ENCODE data around the gene FHDC1. TPM values are rescaled to one million over a fixed set of nuclear protein-coding genes. Genes with fewer than 3 reads are reported as not detected.

The FHDC1 gene
- total and polyA plus RNA-seq, 10 of the 15 experiments (the other 5 are each of a cell fraction or from before 2014, with no cell fraction given): 0.04 to 0.12 (median 0.06) TPM; not detected in 3

DNA sequence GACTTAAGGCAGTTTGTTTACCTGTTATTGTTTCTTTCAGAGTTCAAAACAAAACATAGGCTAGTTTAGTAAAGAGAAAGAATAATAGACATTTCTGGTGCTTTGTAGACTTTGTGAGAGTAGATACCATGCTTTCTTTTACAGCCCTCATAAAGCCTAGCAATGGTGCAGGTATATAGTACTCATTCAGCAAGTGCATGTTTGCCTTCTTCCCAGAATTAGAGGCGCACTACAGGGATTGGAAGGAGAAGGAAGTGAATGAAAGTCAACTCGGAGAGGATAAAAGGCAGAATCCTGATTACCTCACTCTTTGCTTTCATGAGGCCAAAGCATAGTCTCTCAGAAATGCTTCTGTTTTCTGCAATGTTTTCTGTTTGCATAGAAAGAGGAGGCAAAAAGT lies 43.1 kb upstream of the FHDC1 start (continued):
- no peak for TF ChIP-seq MYC (IDR thresholded peaks at IDR 0.05; ENCODE audit: insufficient read depth, insufficient read length, insufficient replicate concordance, low read length, severe bottlenecking)
- TF ChIP-seq, protein P1, sequence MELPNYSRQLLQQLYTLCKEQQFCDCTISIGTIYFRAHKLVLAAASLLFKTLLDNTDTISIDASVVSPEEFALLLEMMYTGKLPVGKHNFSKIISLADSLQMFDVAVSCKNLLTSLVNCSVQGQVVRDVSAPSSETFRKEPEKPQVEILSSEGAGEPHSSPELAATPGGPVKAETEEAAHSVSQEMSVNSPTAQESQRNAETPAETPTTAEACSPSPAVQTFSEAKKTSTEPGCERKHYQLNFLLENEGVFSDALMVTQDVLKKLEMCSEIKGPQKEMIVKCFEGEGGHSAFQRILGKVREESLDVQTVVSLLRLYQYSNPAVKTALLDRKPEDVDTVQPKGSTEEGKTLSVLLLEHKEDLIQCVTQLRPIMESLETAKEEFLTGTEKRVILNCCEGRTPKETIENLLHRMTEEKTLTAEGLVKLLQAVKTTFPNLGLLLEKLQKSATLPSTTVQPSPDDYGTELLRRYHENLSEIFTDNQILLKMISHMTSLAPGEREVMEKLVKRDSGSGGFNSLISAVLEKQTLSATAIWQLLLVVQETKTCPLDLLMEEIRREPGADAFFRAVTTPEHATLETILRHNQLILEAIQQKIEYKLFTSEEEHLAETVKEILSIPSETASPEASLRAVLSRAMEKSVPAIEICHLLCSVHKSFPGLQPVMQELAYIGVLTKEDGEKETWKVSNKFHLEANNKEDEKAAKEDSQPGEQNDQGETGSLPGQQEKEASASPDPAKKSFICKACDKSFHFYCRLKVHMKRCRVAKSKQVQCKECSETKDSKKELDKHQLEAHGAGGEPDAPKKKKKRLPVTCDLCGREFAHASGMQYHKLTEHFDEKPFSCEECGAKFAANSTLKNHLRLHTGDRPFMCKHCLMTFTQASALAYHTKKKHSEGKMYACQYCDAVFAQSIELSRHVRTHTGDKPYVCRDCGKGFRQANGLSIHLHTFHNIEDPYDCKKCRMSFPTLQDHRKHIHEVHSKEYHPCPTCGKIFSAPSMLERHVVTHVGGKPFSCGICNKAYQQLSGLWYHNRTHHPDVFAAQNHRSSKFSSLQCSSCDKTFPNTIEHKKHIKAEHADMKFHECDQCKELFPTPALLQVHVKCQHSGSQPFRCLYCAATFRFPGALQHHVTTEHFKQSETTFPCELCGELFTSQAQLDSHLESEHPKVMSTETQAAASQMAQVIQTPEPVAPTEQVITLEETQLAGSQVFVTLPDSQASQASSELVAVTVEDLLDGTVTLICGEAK (IDR thresholded peaks at IDR 0.05; ENCODE audit: borderline replicate concordance): no peak

- no peaks in the 10 kb centered on the region for H3K79me2 ChIP-seq (ENCODE audit: control insufficient read depth, insufficient read depth, low read length)
- no peak overlapping the region for H2AFZ ChIP-seq (ENCODE audit: control insufficient read depth, low read depth, low read length)
- no peaks in the 10 kb centered on the region for H3K27me3 ChIP-seq (replicated peaks in 1 of 2; ENCODE audit: control insufficient read depth in 2 of 2, insufficient read depth in 2 of 2, low read length in 1 of 2)
- intact Hi-C loops (cut with micrococcal nuclease; ENCODE audit: unreplicated experiment) (no loop called here), in situ Hi-C loops (cut with MboI) (no loop called here)
- TF ChIP-seq HDAC2 (IDR thresholded peaks at IDR 0.05) (no peak), MYB (IDR thresholded peaks at IDR 0.05; ENCODE audit: borderline replicate concordance, low read depth, low read length) (no peak), BCL11A (IDR thresholded peaks at IDR 0.05; ENCODE audit: low read depth, low read length) (no peak), CHD1 (IDR thresholded peaks at IDR 0.05; ENCODE audit: low read depth, low read length) (no peak), MXI1 (IDR thresholded peaks at IDR 0.05; ENCODE audit: low read depth, low read length) (no peak), NR2C1 (IDR thresholded peaks at IDR 0.05) (no peak), RFX5 (IDR thresholded peaks at IDR 0.05; ENCODE audit: low read depth, low read length) (no peak), ESRRA (IDR thresholded peaks at IDR 0.05; ENCODE audit: low read length) (no peak), ATF7 (IDR thresholded peaks at IDR 0.05; ENCODE audit: low read depth) (no peak), IKZF1 (conservative IDR thresholded peaks at IDR 0.05) (no peak), ASH2L (IDR thresholded peaks at IDR 0.05; ENCODE audit: borderline replicate concordance, low read depth) (no peak)
- no peaks in the 10 kb centered on the region for H4K20me1 ChIP-seq (ENCODE audit: control insufficient read depth, insufficient read depth)
- no peak overlapping the region for H3K4me3 ChIP-seq
- FAIRE-seq: no peak
- no peak for ATAC-seq
- DNase-seq (ENCODE audit: low read depth, low spot score): no peak
- no TSS peak for BruUV-seq (replicated peaks)
- no peak overlapping the region for H3K9ac ChIP-seq (ENCODE audit: control insufficient read depth, insufficient read depth, low read length)
- H3K4me2 ChIP-seq (ENCODE audit: control insufficient read depth, insufficient read depth): no peak overlapping the region
- no peak overlapping the region for H3K27ac ChIP-seq (ENCODE audit: control insufficient read depth, insufficient read depth)
- peaks cover 0 to 6% of the 10 kb centered on the region in 2 experiments; a peak in 1 of 4 replicates for H3K36me3 ChIP-seq (ENCODE audit: control insufficient read depth in 2 of 2, insufficient read depth in 2 of 2, low read length in 1 of 2)
- ChIA-PET POLR2A (no interaction called here), SMC1A (ENCODE audit: uncharacterized antibody, unreplicated experiment) (interaction anchor here (0.6 to 3.4 kb wide), 2 partner anchors 7 to 85 kb away, joined by 4 to 17 read pairs; no protein-coding TSS in a partner anchor), RAD21 (ENCODE audit: unreplicated experiment) (no interaction called here), CTCF (no interaction called here)
- 100% methylated on average over 1 of the region's 1 CpG for whole genome bisulfite sequencing (ENCODE audit: insufficient coverage, insufficient replicate concordance, low lambda C conversion rate, missing lambda C conversion rate)
- no peaks in the 10 kb centered on the region for H3K9me3 ChIP-seq (replicated peaks; ENCODE audit: control insufficient read depth, insufficient read depth, low read length)
- no peaks in the 10 kb centered on the region for H3K4me1 ChIP-seq (ENCODE audit: control insufficient read depth, insufficient read depth, low read length)
These were observed 41.5 kb upstream of the FHDC1 start for GRCh38 chr4:152894673-152895072.
